HG02763 (cell line): Measurements from ENCODE around the gene WHRN.

ENCODE experiments used
- ATAC-seq: cut with Tn5 transposase; IDR thresholded peaks from one replicate; pipeline ENCODE4 v1.9.1; 2021; ENCODE audit warnings: mild to moderate bottlenecking, moderate library complexity; ENCODE audit not compliant: unreplicated experiment

The WHRN gene

GRCh38 chr9:114425126-114425525 is 80.1 kb downstream of the WHRN start:
- no peak for ATAC-seq

GRCh38 chr9:114424126-114424525 is 81.1 kb downstream of the WHRN start:
- ATAC-seq = no peak

GRCh38 chr9:114423181-114423580 is 82.1 kb downstream of the WHRN start:
- ATAC-seq = no peak

- ATAC-seq = no peak
These were observed 84.1 kb downstream of the WHRN start for GRCh38 chr9:114421147-114421546.

GRCh38 chr9:114419796-114420195 is 85.5 kb downstream of the WHRN start:
- no peak for ATAC-seq

- no peak for ATAC-seq
These were observed 87.2 kb downstream of the WHRN start for GRCh38 chr9:114418053-114418452.

GRCh38 chr9:114417511-114417910 is 87.8 kb downstream of the WHRN start:
- no peak for ATAC-seq

- ATAC-seq = no peak
These were observed 88.4 kb downstream of the WHRN start for GRCh38 chr9:114416906-114417305.

GRCh38 chr9:114416290-114416689 is 89.0 kb downstream of the WHRN start:
- no peak for ATAC-seq

- ATAC-seq = no peak
These were observed 90.9 kb downstream of the WHRN start for GRCh38 chr9:114414346-114414745.

GRCh38 chr9:114413861-114414301 is 91.4 kb downstream of the WHRN start:
- no peak for ATAC-seq

GRCh38 chr9:114412048-114412683 is 93.1 kb downstream of the WHRN start:
- no peak for ATAC-seq

- ATAC-seq = no peak
These were observed 93.8 kb downstream of the WHRN start for GRCh38 chr9:114411452-114411851.

GRCh38 chr9:114410910-114411309 is 94.4 kb downstream of the WHRN start:
- ATAC-seq = no peak

GRCh38 chr9:114409842-114410241 is 95.4 kb downstream of the WHRN start:
- no peak for ATAC-seq

- ATAC-seq = no peak
These were observed 96.0 kb downstream of the WHRN start for GRCh38 chr9:114409103-114409780.

GRCh38 chr9:114408645-114409044 is 96.6 kb downstream of the WHRN start:
- ATAC-seq = no peak

- no peak for ATAC-seq
These were observed 97.4 kb downstream of the WHRN start for GRCh38 chr9:114407889-114408288.

GRCh38 chr9:114406441-114406840 is 98.8 kb downstream of the WHRN start:
- ATAC-seq = no peak

- peak; percentile 82 for ATAC-seq
These were observed 99.8 kb downstream of the WHRN start for GRCh38 chr9:114405294-114406034.

GRCh38 chr9:114404531-114404930 is 100.7 kb downstream of the WHRN start:
- no peak for ATAC-seq

- no peak for ATAC-seq
These were observed 102.0 kb downstream of the WHRN start for GRCh38 chr9:114403153-114403756.
